ENCODE measurements around the gene RNF152.

The RNF152 gene

GRCh38 chr18:61893971-61894750 is 1.4 kb upstream of the RNF152 start:
- no peak for DNase-seq

- no peak for DNase-seq
Observed at GRCh38 chr18:61893309-61893970, 633 bp upstream of the RNF152 start.

- no peak for DNase-seq
Observed at GRCh38 chr18:61891894-61892293, 913 bp downstream of the RNF152 start.

GRCh38 chr18:61891271-61891670 is 1.5 kb downstream of the RNF152 start:
- DNase-seq, result no peak

- no peak for DNase-seq
Observed at GRCh38 chr18:61890344-61890743, 2.5 kb downstream of the RNF152 start.

GRCh38 chr18:61889541-61889940 is 3.3 kb downstream of the RNF152 start:
- DNase-seq, result no peak

- DNase-seq, result no peak
Observed at GRCh38 chr18:61888622-61889021, 4.2 kb downstream of the RNF152 start.

GRCh38 chr18:61887838-61888237 is 5.0 kb downstream of the RNF152 start:
- DNase-seq, result no peak

- DNase-seq, result no peak
Observed at GRCh38 chr18:61883547-61883946, 9.3 kb downstream of the RNF152 start.

GRCh38 chr18:61882296-61883004 is 10.4 kb downstream of the RNF152 start:
- no peak for DNase-seq

GRCh38 chr18:61876899-61877298 is 15.9 kb downstream of the RNF152 start:
- DNase-seq, result no peak

- DNase-seq, result no peak
Observed at GRCh38 chr18:61870151-61870550, 22.7 kb downstream of the RNF152 start.

- no peak for DNase-seq
Observed at GRCh38 chr18:61869636-61870035, 23.2 kb downstream of the RNF152 start.

GRCh38 chr18:61865466-61866175 is 27.2 kb downstream of the RNF152 start:
- DNase-seq, result no peak

GRCh38 chr18:61861372-61861771 is 31.4 kb downstream of the RNF152 start:
- DNase-seq, result no peak

- no peak for DNase-seq
Observed at GRCh38 chr18:61860302-61860701, 32.5 kb downstream of the RNF152 start.

GRCh38 chr18:61859113-61859512 is 33.7 kb downstream of the RNF152 start:
- DNase-seq, result no peak

GRCh38 chr18:61856678-61857077 is 36.1 kb downstream of the RNF152 start:
- DNase-seq, result no peak

- DNase-seq, result no peak
Observed at GRCh38 chr18:61855449-61856378, 37.1 kb downstream of the RNF152 start.

GRCh38 chr18:61854578-61855448 is 38.0 kb downstream of the RNF152 start:
- DNase-seq, result no peak

- no peak for DNase-seq
Observed at GRCh38 chr18:61853855-61854254, 39.0 kb downstream of the RNF152 start.

Data from GF-D8 (cell line).